WTC11 (cell line): ENCODE results near the gene KRTAP20-2.

ENCODE experiments used
- SP1 ChIP-seq: sonication (generic); formaldehyde crosslinking; conservative IDR thresholded peaks from 2 replicates; pipeline ENCODE4 v1.8.1; 2022; ENCODE audit warnings: missing genetic modification reagents
- TF ChIP-seq, protein P1 (sequence below): fragments of 200-600 bp; IDR thresholded peaks from 2 replicates; pipeline ENCODE4 v1.8.0; 2022; ENCODE audit warnings: antibody characterized with exemption
- TF ChIP-seq, protein P2 (sequence below): sonication (generic); formaldehyde crosslinking; IDR thresholded peaks from 2 replicates; pipeline ENCODE4 v1.8.1; 2022; ENCODE audit warnings: low read depth, missing genetic modification reagents, borderline replicate concordance
- TF ChIP-seq, protein P3 (sequence below): sonication (generic); formaldehyde crosslinking; IDR thresholded peaks from 2 replicates; pipeline ENCODE4 v1.8.1; 2023; ENCODE audit warnings: mild to moderate bottlenecking, missing genetic modification reagents, moderate library complexity
- TF ChIP-seq, protein P4 (sequence below): sonication (generic); formaldehyde crosslinking; IDR thresholded peaks from 2 replicates; pipeline ENCODE4 v1.8.0; 2022; ENCODE audit warnings: mild to moderate bottlenecking, missing genetic modification reagents
- TF ChIP-seq, protein P5 (sequence below): sonication (generic); formaldehyde crosslinking; IDR thresholded peaks from 2 replicates; pipeline ENCODE4 v1.8.0; 2022; ENCODE audit warnings: mild to moderate bottlenecking, missing genetic modification reagents
- TF ChIP-seq, protein P6 (sequence below): sonication (generic); formaldehyde crosslinking; IDR thresholded peaks from 2 replicates; pipeline ENCODE4 v1.8.1; 2022; ENCODE audit warnings: mild to moderate bottlenecking, missing genetic modification reagents, moderate library complexity, borderline replicate concordance

DNA sequence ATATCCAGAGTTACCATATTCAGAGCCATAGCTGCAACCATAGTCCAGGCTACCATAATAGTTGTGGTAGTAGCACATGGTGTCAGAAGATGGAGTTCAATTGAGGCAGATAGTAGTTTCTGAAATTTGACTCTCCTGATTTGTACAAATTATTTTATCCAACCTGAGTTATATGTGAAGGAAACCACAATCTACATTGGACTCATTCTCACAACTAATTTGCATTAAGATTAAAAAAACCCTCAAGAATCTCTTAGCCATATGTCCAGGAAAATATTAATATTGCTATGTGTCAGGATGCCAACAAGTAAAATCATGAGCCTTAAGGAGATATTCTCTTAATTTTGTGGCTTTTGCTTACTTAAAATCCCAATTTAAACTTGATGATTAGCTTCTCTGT is 44.7 kb upstream of the KRTAP20-2 start, which contains the start of gene KRTAP22-2:
- TF ChIP-seq, protein P1, sequence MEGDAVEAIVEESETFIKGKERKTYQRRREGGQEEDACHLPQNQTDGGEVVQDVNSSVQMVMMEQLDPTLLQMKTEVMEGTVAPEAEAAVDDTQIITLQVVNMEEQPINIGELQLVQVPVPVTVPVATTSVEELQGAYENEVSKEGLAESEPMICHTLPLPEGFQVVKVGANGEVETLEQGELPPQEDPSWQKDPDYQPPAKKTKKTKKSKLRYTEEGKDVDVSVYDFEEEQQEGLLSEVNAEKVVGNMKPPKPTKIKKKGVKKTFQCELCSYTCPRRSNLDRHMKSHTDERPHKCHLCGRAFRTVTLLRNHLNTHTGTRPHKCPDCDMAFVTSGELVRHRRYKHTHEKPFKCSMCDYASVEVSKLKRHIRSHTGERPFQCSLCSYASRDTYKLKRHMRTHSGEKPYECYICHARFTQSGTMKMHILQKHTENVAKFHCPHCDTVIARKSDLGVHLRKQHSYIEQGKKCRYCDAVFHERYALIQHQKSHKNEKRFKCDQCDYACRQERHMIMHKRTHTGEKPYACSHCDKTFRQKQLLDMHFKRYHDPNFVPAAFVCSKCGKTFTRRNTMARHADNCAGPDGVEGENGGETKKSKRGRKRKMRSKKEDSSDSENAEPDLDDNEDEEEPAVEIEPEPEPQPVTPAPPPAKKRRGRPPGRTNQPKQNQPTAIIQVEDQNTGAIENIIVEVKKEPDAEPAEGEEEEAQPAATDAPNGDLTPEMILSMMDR = no peak
- TF ChIP-seq SP1 = no peak
- TF ChIP-seq, protein P2, sequence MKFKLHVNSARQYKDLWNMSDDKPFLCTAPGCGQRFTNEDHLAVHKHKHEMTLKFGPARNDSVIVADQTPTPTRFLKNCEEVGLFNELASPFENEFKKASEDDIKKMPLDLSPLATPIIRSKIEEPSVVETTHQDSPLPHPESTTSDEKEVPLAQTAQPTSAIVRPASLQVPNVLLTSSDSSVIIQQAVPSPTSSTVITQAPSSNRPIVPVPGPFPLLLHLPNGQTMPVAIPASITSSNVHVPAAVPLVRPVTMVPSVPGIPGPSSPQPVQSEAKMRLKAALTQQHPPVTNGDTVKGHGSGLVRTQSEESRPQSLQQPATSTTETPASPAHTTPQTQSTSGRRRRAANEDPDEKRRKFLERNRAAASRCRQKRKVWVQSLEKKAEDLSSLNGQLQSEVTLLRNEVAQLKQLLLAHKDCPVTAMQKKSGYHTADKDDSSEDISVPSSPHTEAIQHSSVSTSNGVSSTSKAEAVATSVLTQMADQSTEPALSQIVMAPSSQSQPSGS (CRISPR knock-in tag) = no peak
- TF ChIP-seq, protein P3, sequence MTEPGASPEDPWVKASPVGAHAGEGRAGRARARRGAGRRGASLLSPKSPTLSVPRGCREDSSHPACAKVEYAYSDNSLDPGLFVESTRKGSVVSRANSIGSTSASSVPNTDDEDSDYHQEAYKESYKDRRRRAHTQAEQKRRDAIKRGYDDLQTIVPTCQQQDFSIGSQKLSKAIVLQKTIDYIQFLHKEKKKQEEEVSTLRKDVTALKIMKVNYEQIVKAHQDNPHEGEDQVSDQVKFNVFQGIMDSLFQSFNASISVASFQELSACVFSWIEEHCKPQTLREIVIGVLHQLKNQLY (CRISPR knock-in tag) = no peak
- TF ChIP-seq, protein P4, sequence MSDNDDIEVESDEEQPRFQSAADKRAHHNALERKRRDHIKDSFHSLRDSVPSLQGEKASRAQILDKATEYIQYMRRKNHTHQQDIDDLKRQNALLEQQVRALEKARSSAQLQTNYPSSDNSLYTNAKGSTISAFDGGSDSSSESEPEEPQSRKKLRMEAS (CRISPR knock-in tag) = no peak
- TF ChIP-seq, protein P5, sequence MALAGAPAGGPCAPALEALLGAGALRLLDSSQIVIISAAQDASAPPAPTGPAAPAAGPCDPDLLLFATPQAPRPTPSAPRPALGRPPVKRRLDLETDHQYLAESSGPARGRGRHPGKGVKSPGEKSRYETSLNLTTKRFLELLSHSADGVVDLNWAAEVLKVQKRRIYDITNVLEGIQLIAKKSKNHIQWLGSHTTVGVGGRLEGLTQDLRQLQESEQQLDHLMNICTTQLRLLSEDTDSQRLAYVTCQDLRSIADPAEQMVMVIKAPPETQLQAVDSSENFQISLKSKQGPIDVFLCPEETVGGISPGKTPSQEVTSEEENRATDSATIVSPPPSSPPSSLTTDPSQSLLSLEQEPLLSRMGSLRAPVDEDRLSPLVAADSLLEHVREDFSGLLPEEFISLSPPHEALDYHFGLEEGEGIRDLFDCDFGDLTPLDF (CRISPR knock-in tag) = no peak
- TF ChIP-seq, protein P6, sequence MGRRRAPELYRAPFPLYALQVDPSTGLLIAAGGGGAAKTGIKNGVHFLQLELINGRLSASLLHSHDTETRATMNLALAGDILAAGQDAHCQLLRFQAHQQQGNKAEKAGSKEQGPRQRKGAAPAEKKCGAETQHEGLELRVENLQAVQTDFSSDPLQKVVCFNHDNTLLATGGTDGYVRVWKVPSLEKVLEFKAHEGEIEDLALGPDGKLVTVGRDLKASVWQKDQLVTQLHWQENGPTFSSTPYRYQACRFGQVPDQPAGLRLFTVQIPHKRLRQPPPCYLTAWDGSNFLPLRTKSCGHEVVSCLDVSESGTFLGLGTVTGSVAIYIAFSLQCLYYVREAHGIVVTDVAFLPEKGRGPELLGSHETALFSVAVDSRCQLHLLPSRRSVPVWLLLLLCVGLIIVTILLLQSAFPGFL (CRISPR knock-in tag) = no peak
